Parathyroid adenoma (tissue), 2 donors: ENCODE measurements around the gene NAA11.
"Not testable (repeated sequence)": the region's sequence is repeated elsewhere in the genome, so short reads cannot be mapped to it uniquely, and the experiment has no call there.

Source experiments
- H2AFZ ChIP-seq: fragments of 300-600 bp; sonication (generic); one replicate; pipeline ENCODE4 v1.7.0; 2017; ENCODE audit warnings: antibody characterized with exemption, mild to moderate bottlenecking
- H3K27ac ChIP-seq: fragments of 300-600 bp; sonication (generic); one replicate; pipeline ENCODE4 v1.7.0; 2017
- H3K27me3 ChIP-seq: fragments of 300-600 bp; sonication (generic); one replicate; pipeline ENCODE4 v1.7.0; 2017; ENCODE audit warnings: low read length; ENCODE audit not compliant: control insufficient read depth, insufficient read depth
- H3K36me3 ChIP-seq: fragments of 300-600 bp; sonication (generic); one replicate; pipeline ENCODE4 v1.7.0; 2017; ENCODE audit warnings: low read length; ENCODE audit not compliant: control insufficient read depth, insufficient read depth
- H3K4me1 ChIP-seq: fragments of 300-600 bp; sonication (generic); one replicate; pipeline ENCODE4 v1.7.0; 2017; ENCODE audit warnings: control low read depth
- H3K4me2 ChIP-seq: fragments of 300-600 bp; sonication (generic); one replicate; pipeline ENCODE4 v1.7.0; 2017; ENCODE audit warnings: low read length
- H3K4me3 ChIP-seq: fragments of 300-600 bp; sonication (generic); one replicate; pipeline ENCODE4 v1.7.0; 2017; ENCODE audit warnings: low read depth, low read length
- H3K79me2 ChIP-seq: fragments of 300-600 bp; sonication (generic); one replicate; pipeline ENCODE4 v1.7.0; 2017; ENCODE audit warnings: control low read depth
- H3K9ac ChIP-seq: fragments of 300-600 bp; sonication (generic); one replicate; pipeline ENCODE4 v1.7.0; 2017; ENCODE audit warnings: mild to moderate bottlenecking
- H3K9me3 ChIP-seq: fragments of 300-600 bp; sonication (generic); one replicate; pipeline ENCODE4 v1.7.0; 2017; ENCODE audit warnings: low read length; ENCODE audit not compliant: control insufficient read depth
- TF ChIP-seq, protein P1 (sequence below): fragments of 300-600 bp; sonication (generic); IDR thresholded peaks from one replicate; pipeline ENCODE4 v1.7.0; 2017; ENCODE audit warnings: antibody characterized with exemption, mild to moderate bottlenecking
- donor health status: primary hyperparathyroidism.

Gene NAA11

DNA sequence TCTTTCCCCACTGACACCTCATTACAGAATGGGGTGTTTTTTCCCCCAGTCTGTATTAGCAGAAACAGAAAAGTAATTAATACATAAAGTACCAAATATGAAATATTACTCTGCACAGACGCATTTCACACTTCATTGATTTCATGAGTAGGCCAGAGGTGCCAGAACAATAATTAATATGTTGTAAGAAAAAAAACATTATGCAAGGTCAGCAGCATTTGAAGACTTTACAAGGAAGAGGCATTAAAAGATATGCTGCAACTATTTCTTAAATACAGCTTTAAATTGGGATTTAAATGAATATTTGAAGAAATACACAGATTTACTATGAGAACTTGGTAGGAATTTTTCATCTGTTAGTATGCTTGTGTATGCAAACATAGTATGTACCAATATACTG lies 37.7 kb downstream of the NAA11 start:
- TF ChIP-seq, protein P1, sequence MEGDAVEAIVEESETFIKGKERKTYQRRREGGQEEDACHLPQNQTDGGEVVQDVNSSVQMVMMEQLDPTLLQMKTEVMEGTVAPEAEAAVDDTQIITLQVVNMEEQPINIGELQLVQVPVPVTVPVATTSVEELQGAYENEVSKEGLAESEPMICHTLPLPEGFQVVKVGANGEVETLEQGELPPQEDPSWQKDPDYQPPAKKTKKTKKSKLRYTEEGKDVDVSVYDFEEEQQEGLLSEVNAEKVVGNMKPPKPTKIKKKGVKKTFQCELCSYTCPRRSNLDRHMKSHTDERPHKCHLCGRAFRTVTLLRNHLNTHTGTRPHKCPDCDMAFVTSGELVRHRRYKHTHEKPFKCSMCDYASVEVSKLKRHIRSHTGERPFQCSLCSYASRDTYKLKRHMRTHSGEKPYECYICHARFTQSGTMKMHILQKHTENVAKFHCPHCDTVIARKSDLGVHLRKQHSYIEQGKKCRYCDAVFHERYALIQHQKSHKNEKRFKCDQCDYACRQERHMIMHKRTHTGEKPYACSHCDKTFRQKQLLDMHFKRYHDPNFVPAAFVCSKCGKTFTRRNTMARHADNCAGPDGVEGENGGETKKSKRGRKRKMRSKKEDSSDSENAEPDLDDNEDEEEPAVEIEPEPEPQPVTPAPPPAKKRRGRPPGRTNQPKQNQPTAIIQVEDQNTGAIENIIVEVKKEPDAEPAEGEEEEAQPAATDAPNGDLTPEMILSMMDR = no peak
- H3K4me1 ChIP-seq = no peaks in the 10 kb centered on the region
- no peak overlapping the region for H3K4me3 ChIP-seq
- no peak overlapping the region for H3K27ac ChIP-seq
- H3K9me3 ChIP-seq = no peaks in the 10 kb centered on the region
- H3K27me3 ChIP-seq = no peaks in the 10 kb centered on the region
- no peak overlapping the region for H3K4me2 ChIP-seq
- H3K9ac ChIP-seq = no peak overlapping the region
- H3K36me3 ChIP-seq = no peaks in the 10 kb centered on the region
- H3K79me2 ChIP-seq = no peaks in the 10 kb centered on the region
- H2AFZ ChIP-seq = no peak overlapping the region

DNA sequence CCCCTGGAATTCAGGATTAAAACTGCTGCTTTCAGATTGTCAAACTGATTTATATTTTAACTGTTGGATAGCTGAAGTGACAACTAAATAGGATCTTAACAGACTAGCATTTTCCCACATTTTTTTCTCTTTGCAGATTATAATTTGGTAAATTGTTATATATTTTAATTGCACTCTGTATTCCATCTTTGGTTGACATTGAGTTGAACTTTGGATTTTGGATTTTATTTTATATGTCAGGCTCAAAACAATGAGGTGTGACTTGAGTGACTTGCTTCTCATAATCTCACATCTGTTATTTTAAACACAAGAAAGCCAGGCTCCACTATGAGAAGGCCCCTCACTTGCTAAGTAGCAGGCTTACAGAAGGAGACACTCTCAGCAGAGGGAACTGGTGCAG lies 38.1 kb downstream of the NAA11 start:
- no peaks in the 10 kb centered on the region for H3K9me3 ChIP-seq
- H3K27ac ChIP-seq = no peak overlapping the region
- no peak overlapping the region for H3K4me2 ChIP-seq
- no peaks in the 10 kb centered on the region for H3K27me3 ChIP-seq
- H3K4me3 ChIP-seq = no peak overlapping the region
- TF ChIP-seq, protein P1 = no peak
- H2AFZ ChIP-seq = no peak overlapping the region
- no peaks in the 10 kb centered on the region for H3K79me2 ChIP-seq
- H3K9ac ChIP-seq = no peak overlapping the region
- no peaks in the 10 kb centered on the region for H3K4me1 ChIP-seq
- H3K36me3 ChIP-seq = no peaks in the 10 kb centered on the region

DNA sequence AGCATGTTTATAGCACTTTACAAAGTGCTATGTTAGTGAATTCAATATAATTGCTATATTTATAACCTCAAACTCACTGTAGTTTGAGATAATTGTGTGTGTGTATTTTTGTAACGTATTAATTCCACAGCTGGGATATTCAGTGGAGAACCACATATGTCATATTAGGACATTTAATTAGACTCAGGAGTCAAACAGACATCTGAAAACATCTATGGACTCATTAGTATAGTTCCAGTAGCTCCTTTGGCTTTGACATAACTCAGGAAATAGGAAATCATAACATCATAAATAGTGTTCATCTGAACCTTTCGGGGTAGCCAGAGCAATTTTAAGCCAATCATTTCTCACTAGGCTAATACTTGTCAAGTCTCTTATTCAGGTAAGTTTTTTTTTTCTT lies 38.8 kb downstream of the NAA11 start:
- Histone ChIP-seq H3K79me2 (no peaks in the 10 kb centered on the region), H2AFZ (no peak overlapping the region), H3K4me1 (no peaks in the 10 kb centered on the region), H3K27ac (no peak overlapping the region), H3K36me3 (no peaks in the 10 kb centered on the region), H3K4me3 (no peak overlapping the region), H3K9ac (no peak overlapping the region), H3K27me3 (no peaks in the 10 kb centered on the region), H3K9me3 (no peaks in the 10 kb centered on the region), H3K4me2 (no peak overlapping the region)
- TF ChIP-seq, protein P1 = no peak

DNA sequence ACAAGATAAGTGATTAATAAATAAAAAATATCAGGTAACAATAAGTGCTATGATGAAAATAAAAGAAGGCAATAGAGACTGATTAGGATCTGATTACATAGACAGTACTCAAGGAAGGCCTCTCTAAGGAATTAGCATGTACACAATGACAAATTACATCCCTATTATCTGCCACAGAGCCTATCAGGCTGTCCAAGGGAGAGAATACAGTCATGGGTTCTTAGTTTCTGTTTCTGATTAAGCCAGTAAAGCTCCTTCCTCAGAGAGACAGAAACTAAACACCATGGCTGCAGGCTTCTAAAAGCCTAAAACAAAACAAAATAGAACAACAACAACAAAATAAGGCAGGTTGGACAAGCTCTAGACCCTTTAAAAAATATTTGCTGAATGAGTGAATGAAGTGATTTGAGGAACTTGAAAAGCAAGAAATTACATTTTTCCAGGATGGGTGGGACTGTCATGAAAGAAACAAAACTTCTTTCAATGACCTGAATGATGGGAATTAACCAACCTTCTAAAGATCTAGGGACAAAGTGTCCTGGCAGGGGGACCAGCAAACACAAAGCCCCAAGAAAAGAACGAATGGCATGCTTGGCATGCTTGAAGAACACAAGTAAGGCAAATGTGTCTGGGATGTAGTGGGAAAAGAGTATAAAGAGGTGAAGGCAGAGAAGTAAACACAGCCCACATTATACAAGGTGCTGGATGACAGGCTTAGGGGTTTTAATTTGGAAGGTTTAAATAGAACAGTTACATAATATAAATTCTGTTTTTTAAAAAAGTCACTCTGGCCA lies 44.1 kb downstream of the NAA11 start:
- no peaks in the 10 kb centered on the region for H3K27me3 ChIP-seq
- no peaks in the 10 kb centered on the region for H3K36me3 ChIP-seq
- H3K9me3 ChIP-seq = no peaks in the 10 kb centered on the region
- H3K9ac ChIP-seq = no peak overlapping the region
- TF ChIP-seq, protein P1 = no peak
- no peaks in the 10 kb centered on the region for H3K79me2 ChIP-seq
- no peak overlapping the region for H3K4me2 ChIP-seq
- no peak overlapping the region for H2AFZ ChIP-seq
- no peak overlapping the region for H3K4me3 ChIP-seq
- no peaks in the 10 kb centered on the region for H3K4me1 ChIP-seq
- H3K27ac ChIP-seq = no peak overlapping the region

DNA sequence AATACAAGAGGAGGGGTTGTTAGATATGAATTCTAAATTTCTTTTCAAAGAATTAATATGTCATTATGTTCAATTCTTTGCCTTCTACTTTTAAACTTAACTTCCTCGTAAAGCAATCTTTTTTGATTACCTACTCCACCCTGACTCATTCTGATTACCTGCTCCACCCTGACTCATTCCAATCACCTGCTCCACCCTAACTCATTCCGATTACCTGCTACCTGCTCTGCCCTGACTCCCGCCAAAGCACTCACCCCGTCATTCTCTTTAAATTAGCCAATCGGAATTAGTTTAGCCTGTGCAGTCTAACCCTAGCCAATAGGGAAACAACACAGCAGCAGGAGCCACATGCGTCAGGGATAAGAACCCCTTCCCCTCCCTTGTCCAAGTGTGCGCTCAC lies 48.4 kb downstream of the NAA11 start:
- H3K4me2 ChIP-seq, H3K4me3 ChIP-seq, H3K36me3 ChIP-seq, H3K27me3 ChIP-seq, H3K4me1 ChIP-seq, H3K27ac ChIP-seq, H3K9me3 ChIP-seq, H3K9ac ChIP-seq, H2AFZ ChIP-seq, H3K79me2 ChIP-seq: not testable (repeated sequence)
